ENCODE measurements around the gene CHSY1.

DNA sequence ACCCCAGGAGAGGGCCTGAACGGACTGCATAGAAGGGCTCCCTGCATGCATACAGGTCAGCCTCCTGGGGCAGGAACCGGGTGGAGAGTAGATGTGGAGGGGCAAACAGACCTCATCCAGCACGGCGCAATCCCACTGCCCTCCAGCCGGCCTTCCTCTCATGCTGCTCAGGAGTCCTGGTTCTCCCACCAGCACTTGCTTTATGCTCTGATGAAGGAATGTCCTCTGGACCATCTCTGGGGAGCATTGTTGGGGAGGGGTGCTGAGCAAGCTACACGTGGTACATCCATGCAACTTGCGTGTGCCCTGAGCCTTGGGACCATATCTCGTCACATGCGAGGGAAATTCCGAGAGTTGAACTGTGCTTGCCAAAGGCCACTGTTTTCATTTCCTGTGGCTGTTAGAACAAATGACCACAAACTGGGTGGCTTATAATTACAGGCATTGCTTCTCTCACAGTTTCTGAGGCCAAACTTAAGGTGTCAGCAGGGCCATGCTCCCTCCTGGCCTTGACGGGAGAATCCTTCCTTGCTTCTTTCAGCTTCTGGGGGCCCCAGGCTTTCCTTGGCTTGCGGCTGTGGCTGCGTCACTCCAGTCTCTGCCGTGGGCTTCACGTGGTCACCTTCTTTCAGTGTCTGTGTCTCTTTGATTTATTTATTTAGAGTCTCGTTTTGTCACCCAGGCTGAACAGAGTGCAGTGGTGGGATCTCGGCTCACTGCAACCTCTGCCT lies 13.2 kb upstream of the CHSY1 start:
- TF ChIP-seq, protein P1, sequence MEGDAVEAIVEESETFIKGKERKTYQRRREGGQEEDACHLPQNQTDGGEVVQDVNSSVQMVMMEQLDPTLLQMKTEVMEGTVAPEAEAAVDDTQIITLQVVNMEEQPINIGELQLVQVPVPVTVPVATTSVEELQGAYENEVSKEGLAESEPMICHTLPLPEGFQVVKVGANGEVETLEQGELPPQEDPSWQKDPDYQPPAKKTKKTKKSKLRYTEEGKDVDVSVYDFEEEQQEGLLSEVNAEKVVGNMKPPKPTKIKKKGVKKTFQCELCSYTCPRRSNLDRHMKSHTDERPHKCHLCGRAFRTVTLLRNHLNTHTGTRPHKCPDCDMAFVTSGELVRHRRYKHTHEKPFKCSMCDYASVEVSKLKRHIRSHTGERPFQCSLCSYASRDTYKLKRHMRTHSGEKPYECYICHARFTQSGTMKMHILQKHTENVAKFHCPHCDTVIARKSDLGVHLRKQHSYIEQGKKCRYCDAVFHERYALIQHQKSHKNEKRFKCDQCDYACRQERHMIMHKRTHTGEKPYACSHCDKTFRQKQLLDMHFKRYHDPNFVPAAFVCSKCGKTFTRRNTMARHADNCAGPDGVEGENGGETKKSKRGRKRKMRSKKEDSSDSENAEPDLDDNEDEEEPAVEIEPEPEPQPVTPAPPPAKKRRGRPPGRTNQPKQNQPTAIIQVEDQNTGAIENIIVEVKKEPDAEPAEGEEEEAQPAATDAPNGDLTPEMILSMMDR (IDR thresholded peaks at IDR 0.05), result no peak
- TF ChIP-seq EP300 (IDR thresholded peaks at IDR 0.05) (no peak), POLR2A (IDR thresholded peaks at IDR 0.05) (no peak)
